ENCODE data around the gene ATP4A.

- TF ChIP-seq CTCF (IDR thresholded peaks at IDR 0.05) = no peak
- no peak for TF ChIP-seq EZH2 (IDR thresholded peaks at IDR 0.05; ENCODE audit: borderline replicate concordance, insufficient read depth, low read depth, low read length, poor library complexity, severe bottlenecking)
These were observed 30.1 kb downstream of the ATP4A start, which contains the start of gene GAPDHS for GRCh38 chr19:35533201-35533821.

All from B cell (primary cell).